Measurements from ENCODE around the gene NDUFB8.
"Not testable (repeated sequence)": the region's sequence is repeated elsewhere in the genome, so short reads cannot be mapped to it uniquely, and the experiment has no call there.

The NDUFB8 gene
- 11.8 to 19.1 reads per million in 2 donors for total RNA-seq

DNA sequence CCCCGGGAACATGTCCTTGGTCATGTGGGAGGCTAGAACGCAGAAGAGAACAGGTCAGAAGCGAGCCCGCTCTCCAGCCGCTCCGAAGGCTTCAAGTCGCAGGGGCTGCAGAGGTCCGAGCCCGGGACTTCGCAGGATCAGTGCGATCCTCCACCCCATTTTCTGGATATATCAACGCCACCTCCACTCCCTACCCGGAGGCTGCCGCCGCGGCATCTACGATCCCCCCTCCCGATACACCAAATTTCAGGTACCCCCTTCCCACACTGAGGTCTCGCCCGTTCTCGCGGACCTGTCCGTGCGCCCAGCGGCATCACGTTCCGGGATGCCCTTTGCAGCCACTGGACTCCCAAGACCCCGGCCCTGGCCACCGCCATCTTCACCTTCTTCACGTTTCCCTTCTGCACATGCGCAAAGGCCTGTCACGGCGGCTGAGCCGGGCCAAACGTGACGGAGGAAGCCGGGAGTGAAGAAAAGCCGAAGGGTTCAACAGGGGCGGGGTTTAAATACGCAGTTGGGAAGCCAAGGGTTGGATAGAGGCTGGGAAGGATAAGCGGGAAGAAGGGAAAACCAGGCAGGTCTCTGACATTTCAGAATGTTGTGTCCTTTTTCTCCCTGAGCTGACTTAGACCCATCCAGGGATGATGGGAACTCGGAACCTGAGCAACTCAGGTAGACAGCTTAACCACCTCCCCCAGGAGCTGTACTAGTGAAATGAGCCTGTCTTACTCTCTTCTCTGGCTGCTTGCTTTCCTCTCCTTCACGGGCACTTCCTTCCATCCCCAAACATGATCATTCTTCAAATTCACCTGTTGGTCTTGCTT lies at the start of gene NDUFB8:
NDUFB8 (minus strand) TSS at position 397 of the 824 bp plus-strand sequence; CDS start at position 377, 20 bp downstream.
- DNase-seq: peak; percentile 77

DNA sequence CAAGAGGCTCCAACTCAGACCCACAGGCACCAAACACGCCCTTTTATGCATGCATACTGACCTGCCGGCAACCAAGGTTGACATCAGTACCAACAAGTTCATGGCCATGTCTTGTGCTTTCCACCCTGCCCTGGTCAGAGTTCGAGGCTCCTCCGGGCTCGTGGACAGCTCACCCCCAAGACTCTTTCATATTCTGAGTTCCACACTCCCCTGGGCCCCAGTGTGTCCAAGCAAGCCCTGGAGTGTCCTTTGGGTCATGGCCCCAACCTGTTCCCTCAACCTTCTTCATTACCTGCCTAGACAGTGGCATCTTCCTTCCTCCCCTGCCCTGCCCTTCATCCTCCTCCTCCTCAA lies 46.6 kb upstream of the NDUFB8 start:
- DNase-seq: no peak

DNA sequence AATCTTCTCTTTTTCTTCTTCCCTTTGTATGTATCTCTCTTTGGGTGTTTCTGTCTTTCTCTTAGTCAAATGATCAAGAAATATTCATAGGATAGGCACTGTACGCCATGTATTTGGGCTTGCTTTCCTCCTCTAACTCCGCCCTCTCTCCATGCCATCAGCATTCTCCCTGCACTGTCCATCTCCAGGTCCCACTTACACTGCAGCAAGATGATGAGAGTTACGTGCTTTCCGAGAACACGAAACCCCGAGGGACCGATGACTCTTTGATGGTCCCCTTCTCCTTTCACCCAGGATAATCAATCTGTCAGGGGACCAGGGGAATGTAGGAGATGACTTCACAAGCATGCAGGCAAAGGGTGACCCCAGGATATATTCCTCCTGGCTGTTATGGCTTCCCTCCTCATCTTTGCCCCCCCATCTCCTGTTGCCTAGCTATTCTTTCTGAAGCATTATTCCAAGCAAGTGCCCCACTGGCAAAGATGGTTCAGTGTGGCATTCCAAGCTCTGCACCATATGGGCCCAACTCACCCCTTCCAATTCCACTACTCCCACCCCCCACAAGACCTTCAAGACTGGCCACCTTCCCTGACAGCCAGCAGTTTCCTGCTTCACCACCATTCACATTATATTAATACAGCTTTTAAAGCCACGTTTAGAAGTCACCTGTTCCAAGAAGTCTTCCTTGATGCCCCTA lies 46.1 kb upstream of the NDUFB8 start:
- DNase-seq: no peak

DNA sequence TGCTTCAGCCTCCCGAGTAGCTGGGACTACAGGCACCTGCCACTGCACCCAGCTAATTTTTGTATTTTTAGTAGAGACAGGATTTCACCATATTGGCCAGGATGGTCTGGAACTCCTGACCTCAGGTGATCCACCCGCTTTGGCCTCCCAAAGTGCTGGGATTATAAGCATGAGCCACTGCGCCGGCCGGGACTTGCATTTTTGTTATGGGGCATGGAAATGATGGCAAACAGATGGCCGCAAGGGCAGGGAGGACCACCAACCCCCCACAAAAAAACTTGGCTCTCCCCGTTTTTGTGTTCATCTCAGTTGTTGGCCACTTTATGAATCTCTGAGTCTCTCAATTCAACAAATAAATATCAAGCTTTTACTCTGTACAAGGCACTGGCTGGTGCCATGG lies 45.5 kb upstream of the NDUFB8 start:
- not testable (repeated sequence) for DNase-seq

DNA sequence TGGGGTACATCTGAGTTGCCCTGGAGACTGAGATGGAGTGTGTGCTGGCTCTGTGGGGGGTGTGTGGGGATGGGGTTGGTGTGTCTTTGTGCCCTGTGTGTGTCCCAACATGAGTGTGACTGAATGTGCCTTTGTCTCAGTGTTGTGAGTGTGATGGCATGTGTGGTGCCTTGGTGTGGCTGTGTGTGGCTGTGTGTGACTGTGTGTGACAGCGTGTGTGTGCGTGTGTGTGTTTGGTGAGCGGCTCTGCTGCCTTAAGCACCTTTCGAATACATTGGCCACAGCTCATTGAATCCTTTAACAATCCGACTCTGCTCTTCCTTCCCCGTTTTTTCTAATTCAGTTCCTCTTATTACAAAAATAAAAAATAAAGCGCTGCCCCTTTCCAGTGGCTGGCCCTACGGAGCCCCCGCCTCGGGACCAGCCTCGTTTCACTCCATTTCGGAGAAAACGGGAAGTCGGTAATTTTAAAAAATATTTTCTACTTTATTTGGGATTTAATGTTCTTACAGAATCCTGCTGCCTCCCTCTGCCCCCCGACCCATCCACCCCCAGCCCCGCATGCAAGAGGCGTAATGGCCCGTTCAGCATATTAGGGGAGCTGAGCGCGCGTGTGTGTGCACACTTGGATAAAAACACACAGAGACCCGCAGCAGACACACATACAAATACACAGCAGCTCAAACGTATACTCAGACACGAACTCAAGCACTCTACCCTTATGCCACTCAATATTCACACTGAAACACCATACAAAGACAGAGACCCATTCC lies 41.6 kb upstream of the NDUFB8 start:
- no peak for DNase-seq

DNA sequence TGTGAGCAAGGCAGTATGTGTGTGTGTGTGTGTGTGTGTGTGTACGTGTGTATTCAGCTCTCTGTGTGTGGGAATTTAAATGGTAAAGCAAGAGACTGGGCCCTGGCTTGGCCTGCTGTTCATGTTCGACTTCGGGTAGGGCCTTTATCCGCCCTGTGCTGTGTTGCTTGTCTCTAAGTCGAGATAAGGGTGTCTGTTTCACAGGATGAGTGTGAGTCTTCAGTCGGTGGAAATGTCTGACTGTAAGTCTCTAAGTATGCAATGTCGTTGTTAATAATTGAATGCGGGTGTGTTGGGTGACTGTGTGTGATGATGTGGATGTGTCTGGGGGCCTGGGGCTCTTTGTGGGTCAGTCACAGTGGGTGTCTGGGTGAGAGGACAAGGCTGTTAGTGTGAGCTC lies 40.8 kb upstream of the NDUFB8 start:
- DNase-seq: no peak

DNA sequence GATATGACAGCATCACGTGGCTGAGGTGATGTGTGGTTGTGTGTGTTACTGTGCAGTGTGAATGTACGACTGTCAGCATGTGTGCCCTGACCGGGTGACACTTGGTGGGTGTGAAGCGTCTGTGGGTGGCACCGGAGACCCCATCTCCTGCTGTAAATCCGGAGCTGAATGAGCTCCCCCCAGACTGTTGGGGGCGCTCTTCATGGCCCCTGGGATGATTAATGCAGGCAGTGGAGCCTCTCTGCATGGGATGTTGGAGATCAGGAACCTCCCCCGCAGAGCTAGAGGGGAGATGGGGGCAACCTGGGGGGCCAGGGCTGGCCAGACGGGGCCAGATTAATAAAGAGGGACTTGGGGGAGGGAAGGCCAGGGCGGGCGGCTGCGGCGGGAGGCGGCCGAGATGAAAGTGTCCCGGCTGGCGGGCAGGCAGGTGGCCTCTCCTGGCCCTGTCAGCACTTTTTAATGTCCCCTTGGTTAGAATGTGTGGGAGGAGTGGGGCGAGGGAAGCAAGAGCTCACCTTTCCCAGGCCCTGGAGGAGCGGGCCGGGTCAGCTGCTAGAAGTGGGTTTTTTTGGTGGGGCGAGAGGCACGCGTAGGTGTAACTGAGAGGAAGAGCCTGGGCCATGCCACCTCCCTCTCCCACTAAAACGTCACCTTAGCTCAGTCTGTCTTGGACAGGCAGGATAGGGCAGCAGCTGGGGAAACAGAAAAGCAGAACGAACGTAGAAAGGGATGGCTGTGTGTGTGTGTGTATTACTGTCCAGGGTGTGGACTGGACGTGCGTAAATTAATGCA lies 40.2 kb upstream of the NDUFB8 start:
- DNase-seq: no peak

DNA sequence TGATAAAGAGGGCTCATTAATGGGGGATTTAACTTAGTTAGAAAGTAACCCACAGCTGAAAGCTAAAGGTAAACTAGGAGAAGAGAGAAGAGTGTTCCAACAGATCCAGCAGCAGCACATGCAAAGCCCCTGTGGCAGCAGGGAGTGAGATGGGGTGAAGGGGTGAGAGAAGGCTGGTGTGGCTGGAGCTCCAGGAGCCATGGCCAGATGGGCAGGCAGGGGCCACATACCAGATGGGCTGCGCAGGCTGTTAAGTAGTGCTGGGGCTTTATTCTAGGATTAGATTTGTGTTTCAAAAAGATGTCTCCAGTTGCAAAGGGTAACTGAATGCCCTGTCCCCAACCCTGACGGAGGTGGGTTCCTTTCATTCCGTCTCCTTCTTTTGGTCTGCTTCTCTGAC lies 39.2 kb upstream of the NDUFB8 start:
- no peak for DNase-seq

DNA sequence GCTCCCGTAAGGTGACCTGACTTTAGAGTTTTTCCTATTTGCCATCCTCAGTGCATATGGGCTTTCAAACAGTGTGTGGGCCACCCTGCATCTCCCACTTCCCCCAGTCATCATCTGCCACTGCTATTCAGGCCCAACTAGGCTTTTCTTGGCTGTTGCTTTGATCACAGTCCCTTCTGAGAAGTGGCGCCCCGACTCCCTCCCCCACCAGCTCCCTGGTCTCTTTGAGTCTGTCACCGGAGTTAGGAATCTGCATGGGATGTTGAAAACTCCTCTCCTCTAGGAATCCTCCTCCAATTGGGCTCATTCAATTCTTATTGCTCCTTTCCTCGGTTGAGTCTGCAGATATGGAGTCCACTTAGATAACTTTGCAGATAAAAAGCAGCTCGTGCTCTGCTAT lies 38.2 kb upstream of the NDUFB8 start:
- no peak for DNase-seq

DNA sequence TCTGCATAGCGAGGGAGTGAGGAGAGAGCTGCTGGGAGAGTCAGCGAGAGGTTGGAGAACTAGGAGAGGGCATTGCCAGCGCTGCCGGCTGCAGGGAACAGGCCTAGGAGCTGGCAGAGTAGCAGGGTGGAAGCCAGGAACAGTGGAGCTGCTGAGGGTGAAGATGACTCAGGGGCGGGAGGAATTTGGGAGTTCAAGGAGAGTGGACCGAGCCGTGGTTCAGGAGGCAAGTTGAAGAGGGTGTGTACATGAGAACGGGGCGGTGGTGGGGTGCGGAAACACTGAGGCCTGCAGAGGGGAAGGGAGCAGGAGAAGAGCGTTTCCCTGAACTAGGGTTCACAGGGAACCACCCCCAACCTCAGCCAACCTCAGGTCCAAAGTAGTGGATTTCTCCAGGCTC lies 37.6 kb upstream of the NDUFB8 start:
- DNase-seq: no peak

DNA sequence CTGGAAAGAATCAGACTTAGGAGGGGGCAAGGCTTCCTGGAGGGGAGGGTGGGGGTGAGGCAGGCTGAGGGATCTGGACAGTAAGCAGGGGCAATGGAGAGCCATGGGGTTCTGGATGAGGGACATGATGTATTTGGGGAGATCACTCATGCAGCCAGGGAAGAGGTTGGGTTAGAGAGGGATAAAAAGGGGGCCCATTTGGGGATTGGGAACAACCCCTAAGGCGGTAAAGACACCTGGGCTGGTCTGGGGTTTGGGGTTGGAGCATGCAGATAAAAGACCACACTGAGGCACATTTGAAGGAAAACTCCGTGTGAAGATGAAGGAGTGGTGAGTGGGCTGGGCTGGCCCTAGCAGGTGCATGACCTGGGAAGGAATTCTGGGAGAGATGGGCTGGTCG lies 36.9 kb upstream of the NDUFB8 start:
- DNase-seq: no peak

DNA sequence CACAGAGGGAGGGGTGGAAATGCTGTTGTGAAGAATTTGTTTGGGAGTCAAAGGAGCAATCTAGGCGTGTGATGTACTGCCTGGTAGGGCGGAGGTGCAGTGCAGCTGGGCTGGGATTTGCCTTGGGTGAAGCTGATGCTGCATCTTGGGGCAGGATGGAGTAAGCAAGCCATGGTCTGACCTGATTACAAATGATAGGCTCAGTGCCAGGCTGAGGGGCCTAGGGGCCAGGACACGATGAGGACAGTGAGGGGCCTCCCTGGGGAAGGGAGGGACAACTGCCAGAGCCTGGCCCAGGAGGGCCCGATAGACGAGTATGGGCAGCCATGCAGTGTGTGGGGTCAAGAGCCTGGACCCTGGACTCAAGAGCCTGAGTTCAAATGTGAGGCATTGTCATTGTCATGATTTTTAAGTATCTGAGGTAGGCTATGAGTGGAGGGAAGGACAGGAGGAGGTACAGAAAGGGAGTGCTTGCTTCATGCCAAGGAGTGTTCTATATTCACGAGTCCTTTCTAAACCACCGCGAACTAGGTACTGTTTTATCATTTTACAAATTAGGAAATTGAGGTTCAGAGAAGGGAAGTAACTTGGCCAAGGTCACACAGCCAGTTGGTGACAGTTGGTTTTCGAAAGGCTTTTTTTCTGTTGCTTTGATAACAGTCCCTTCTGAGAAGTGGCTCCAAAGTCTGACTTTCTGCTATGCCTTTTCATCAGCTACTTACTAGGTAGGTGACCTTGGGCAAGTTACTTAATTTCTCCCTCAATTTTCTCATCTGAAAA lies 35.7 kb upstream of the NDUFB8 start:
- no peak for DNase-seq

DNA sequence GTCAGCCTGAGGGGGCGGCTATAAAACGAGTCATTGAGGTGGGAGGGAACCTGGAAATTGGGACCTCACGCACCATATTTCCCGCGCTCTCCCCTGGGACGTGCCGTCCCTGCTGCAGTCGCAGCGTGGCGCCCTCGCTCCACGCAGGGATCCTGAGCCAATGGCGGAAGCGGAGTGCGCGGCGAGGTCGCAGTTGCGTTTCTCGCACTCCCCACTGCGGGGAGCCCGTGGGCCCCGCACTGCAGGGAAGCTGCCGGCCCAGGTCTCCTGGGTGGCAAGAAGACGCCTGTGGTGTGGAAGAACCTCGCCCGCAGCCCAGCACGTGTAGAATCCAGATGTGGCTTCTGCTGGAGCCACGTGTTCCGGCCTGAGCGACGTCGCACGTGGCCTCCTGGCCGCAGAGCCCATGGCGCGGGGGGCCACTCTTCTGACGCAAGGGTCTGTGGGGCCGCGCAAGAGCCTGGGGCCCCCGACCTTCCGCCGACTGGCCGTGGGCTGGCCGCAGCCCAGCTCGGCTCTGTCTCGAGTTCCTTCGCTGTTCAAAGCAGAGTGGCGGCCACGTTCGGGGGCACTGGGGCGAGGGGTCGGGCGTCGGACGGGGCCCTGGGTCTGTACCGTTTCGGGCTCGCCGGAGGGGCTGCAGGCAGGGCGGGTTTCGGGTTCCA lies 32.5 kb upstream of the NDUFB8 start:
- DNase-seq: peak; percentile 68

DNA sequence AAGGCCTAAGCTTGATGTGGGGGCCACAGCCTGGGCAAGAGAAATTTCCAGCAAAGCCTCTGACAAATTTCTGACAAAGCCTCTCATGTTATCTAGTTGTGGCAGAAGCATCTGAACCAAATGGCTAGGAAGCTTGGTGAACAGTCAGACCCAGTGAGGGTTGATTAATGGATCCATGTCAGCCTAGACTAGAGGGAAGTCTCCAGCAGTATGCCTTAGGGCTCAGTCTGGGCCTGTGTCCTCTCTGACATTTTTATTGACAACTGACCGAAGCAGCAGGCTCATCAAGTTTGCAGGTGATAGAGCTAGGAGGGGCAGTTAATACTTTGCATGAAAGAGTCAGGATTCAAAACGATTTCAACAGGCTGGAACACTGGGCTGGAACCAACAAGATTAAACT lies 31.3 kb upstream of the NDUFB8 start:
- no peak for DNase-seq

DNA sequence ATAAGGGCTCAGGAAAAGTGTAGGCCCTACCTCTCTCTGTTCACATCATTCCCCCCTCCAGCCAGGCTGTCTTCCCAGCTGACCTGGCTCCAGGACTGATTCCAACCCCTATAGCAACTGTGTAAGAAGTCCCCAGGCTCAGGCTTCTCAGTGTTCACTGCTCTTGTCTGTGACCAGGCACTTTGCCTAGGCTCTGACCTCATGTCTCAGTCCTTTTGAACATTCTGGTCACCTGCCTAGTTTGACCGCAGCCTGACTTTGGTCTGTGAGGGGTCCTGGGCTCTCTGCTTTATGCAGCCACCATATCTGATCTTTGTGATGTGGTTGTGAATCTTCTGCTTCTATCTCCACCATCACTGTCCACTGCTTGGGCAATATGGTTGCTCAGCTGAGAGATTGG lies 30.6 kb upstream of the NDUFB8 start:
- DNase-seq: no peak

DNA sequence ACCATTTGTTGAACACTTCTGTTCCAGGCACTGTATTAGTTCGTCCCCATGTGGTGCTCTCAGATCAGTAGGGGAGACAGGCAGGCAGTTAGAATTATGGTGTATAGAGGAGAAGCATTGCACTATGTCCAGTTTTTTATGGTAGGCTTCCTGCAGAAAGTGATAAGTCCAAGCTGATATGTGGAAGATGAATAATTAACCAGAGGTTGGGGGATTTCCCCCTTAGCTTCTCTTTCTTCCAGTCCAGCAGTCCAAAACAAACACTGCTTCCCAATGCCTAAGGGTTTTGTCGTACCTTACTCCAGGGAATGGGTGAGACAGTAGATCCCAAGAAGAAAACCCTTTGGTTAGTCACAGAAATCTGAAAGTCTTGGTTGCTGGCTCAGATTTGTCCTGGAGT lies 25.2 kb upstream of the NDUFB8 start:
- no peak for DNase-seq

DNA sequence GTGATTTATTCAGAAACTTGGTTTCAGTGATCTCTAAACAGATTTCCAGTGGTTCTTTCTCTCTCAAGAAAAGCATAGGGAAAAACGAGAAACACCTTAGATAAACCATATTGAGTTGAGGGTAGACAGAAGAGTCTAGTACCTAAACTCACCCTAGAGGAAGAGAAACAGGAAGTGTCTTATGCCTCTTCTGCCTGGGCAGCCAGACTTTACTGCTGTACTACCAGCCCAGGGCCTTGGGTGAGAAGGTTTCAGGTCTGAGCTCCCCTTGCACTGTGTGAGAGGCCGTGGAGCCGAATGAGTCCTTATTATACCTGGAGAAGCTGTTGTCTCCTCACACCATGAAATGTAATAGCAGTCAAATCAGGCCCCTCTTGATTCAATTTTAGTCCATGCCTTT lies 24.3 kb upstream of the NDUFB8 start:
- DNase-seq: no peak

DNA sequence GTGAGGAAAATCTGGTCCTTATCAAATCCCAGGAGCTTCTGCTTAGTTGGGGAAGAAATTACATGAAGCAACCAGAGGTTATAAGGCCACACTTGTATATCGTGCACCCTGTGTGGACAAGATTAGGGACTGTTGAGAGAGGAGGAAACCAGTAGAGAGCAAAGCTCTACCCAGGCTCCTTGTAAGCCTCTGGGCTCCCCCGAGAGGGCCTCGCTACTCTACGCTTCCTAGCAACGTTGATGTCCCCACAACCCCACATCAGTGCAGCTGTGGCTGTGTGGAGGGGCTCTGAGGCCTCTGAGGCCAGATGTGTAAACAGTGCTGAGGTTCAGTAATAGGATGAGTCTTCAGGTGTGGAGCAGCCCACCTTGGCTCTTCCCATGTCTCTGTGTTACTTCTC lies 22.1 kb upstream of the NDUFB8 start:
- no peak for DNase-seq

DNA sequence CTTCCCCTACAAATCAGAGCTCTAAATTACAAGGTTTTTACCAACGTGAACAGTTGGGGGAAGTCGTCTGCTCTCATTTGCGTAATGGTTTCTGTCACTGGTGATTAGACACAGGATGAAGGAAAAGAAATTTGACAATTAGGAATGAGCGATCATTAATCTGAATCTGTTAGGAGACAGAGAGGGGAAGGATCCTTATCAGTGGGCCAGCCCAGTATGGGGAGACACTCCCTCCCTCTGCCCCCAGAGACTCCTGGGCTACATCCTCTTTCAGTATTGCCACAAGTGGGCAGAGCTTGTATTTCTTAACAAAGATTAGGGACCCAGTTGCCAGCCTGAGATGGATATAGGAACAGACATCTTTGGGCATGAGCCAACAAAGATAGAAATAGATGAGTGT lies 21.5 kb upstream of the NDUFB8 start:
- DNase-seq: no peak

DNA sequence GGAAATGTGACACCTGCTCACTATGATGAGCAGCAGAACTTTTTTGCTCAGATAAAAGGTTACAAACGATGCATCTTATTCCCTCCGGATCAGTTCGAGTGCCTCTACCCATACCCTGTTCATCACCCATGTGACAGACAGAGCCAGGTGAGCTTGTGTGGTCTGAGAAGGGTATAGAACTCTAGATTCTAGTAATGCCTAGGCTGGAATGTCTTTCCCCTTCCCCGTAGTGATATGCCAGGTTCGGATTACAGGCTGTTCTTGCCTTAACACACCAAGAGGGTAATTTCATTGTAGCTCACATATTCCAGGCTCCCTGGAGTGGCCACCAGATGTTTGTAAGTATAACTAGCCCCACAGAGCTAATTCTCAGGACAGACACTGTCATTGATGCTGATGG lies 15.3 kb upstream of the NDUFB8 start:
- no peak for DNase-seq

DNA sequence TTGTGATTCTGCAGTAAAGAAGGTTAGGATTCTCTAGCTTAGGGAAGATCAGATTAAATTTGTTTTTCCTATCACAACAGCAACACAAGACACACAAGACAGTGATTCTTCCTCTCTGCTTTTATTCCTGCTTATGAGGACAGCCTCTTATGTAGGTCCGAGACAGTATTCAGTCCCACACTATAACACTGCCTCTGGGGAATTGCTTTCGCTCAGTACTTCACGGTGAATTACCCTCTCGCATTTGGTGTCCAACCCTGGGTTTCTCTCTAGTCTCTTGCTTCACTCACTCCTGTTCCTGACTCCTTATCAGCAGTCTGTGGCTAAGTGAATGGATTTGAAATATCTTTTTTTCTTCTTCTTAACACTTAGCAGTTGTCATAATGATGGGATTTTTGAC lies 7.8 kb upstream of the NDUFB8 start:
- no peak for DNase-seq

Measured in T-helper 9 cell (primary cell).